Activated gamma-delta T cell treated with anti-CD3 and anti-CD28 coated beads, Interleukin-2, amount 50 U/mL, for 16 hours (primary cell): ENCODE measurements around the gene ZKSCAN1.
A peak's percentile ranks its signal among the peaks of the same experiment; 100 is the strongest.
"Not testable (repeated sequence)": the region's sequence is repeated elsewhere in the genome, so short reads cannot be mapped to it uniquely, and the experiment has no call there.

Experiments used
- DNase-seq: peaks from one replicate; pipeline ENCODE4 v3.0.0-alpha.2; 2020; ENCODE audit warnings: low read depth

The ZKSCAN1 gene

DNA sequence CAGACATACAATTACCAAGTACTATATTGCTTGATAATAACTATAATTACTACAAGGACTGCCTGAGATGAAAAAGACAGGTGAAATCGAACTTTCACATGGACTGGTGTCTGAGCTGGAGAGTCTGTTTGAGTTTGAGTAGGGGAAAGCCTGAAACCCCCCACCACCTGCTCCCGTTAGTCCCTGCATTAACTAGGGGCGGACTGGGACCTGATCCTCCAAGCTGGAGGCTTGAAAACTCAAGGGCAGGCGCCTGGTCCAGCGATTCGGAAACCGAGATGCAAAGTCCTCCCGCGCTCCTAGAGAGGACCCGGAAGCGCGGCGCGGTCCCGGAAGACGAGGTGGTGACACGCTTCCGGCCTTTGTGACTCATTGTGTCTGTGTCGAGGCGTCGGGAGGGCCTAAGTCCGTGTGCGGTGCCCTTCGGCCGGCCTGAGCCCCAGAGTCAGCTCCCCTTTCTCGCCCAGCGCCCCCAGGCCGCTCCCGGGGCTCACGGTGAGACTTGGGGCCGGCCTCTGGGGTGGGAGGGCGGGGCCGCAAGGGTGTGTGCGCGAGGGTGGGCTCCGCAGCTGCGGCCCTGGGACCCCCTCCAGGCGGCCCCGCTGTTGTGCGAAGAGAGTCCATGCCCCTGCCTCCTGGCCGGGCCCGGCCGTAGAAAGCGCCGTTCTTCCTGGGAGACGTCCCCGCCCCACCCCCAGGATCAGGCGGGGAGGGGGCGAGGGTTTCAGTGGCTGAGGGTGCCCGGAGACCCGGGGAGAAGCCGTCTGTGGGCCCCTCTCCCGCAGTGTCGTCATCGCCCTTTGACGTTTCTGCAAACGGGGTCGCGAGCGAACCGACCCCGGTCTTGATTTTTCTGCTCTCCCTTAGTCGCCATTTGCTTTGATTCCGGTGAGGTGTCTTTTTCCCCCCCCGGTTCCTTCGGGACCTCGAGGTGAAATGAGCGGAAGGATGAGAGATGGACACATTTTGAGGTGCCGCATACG is at the start of gene ZKSCAN1:
TSS of gene ZKSCAN1 (plus strand) at position 365 of the 983 bp plus-strand sequence. CDS start 7,911 bp downstream, outside the sequence.
- peak; percentile 73 for DNase-seq

DNA sequence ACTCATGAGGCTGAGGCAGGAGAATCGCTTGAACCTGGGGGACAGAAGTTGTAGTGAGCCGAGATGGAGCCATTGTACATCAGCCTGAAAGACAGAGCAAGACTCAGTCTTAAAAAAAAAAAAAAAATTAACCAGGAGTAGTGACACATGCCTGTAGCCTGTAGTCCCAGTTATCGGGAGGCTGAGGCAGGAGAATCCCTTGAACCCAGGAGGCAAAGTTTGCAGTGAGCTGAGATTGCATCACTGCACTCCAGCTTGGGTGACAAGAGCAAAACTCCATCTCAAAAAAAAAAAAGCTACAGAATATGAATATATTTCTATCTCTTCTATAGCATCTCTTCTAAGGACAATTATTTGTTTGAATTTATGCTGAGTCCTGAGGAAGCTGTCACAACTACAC is 46.1 kb upstream of the ZKSCAN1 start:
- DNase-seq, result no peak

DNA sequence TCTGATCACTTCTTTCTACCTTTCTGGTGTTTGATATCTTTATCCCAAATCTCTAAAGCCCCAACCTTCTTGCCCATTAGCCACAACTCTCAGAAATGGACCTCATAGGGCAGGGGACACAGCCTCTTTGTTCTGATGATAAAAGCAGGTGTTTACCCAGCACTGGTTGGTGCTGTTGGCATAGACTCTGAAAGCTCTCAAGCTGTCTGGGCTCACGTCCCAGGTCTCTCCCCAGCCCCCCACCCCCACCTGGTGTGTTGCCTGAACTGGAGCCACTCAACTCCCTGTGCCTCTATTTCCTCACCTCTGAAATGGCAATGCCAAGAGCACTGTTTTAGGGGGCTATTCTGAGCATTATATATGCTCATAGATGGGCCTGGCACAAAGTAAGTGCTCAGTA is 45.6 kb upstream of the ZKSCAN1 start:
- not testable (repeated sequence) for DNase-seq

- DNase-seq, result no peak
Observed at GRCh38 chr7:99971242-99971641, 44.2 kb upstream of the ZKSCAN1 start.

GRCh38 chr7:99973817-99974216 is 41.6 kb upstream of the ZKSCAN1 start:
- not testable (repeated sequence) for DNase-seq

- DNase-seq, result no peak
Observed at GRCh38 chr7:99974681-99975080, 40.7 kb upstream of the ZKSCAN1 start.

GRCh38 chr7:99975782-99976521 is 39.4 kb upstream of the ZKSCAN1 start, which contains the start of gene AZGP1:
TSS of gene AZGP1 (minus strand) at chr7:99976031. CDS start at chr7:99976020, 11 bp downstream.
- no peak for DNase-seq

DNA sequence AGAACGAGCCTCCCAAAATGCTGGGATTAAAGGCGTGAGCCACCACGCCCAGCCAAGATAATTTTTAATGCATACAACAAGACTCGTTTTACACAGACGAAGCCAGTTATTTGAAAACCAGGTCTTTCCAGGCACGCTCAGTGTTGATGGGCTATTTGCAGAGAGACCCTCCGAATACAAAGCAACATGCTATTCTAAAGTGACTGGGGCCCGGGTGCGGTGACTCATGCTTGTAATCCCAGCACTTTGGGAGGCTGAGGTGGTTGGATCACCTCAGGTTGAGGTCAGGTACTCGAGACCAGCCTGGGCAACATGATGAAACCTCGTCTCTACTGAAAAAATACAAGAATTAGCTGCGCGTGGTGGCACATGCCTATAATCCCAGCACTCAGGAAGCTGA is 38.8 kb upstream of the ZKSCAN1 start:
- no peak for DNase-seq

DNA sequence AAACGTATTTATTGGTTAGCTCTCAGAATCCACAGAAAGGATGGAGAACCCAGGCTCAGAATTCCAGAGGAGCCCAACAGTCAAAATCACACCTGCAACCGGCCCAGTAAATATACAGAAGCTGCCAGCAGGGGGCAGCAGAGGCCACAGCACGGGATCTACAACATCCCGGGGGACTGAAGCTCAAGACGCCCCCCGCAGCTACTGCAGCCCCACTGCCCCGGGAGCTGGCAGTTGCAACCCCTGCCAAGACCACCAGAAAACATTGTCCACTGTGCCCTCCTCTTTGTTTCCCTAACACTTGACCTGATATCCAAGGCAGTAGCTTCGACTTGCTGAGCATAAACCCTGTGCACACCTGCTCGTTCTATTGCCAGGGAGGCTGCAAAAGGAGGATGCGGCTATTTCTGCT is 35.6 kb upstream of the ZKSCAN1 start:
- peak; percentile 66 for DNase-seq

DNA sequence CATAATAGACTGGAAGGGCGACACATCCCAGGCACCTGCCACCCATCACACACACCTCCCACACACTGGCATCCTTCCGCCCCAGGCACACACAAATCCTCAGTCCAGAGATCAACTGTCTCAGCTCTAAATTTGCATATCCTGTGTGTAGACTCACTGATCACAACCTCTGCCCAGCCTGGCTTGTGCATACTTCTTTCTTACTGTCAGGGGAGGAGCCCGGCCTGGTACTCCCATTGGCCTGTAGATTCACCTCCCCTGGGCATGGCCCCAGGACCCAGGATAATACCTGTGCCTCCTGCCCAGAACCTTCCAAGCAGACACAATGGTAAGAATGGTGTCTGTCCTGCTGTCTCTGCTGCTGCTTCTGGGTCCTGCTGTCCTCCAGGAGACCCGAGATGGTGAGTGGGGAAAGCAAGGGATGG is 34.9 kb upstream of the ZKSCAN1 start:
- DNase-seq, result not testable (repeated sequence)

GRCh38 chr7:99981066-99981465 is 34.3 kb upstream of the ZKSCAN1 start:
- DNase-seq, result not testable (repeated sequence)

DNA sequence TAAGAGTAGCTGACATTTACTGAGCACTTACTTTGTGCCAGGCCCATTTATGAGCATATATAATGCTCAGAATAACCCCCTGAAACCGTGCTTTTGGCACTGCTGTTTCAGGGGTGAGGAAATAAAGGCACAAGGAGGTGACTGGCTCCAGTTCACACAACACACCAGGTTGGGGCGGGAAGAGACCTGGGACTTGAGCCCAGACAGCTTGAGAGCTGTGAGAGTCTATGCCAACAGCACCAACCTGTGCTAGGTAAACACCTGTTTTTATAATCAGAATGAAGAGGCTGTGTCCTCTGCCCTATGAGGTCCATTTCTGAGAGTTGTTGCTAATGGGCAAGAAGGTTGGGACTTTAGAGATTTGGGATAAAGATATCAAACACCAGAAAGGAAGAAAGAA is 30.8 kb upstream of the ZKSCAN1 start:
- no peak for DNase-seq

GRCh38 chr7:99987306-99987705 is 28.1 kb upstream of the ZKSCAN1 start:
- DNase-seq, result not testable (repeated sequence)

- DNase-seq, result no peak
Observed at GRCh38 chr7:99987846-99988245, 27.6 kb upstream of the ZKSCAN1 start.

DNA sequence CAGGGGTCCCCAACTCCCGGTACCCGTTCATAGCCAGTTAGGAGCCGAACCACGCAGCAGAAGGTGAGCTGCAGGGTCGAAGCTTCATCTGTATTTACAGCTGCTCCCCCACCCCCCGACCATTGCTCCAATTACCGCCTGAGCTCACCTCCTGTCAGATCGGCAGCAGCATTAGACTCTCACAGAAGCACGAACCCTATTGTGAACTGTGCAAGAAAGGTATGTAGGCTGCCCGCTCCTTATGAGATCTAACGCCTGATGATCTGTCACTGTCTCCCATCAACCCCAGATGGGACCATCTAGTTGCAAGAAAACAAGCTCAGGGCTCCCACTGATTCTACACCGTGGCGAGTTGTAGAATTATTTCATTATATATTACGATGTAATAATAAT is 24.9 kb upstream of the ZKSCAN1 start:
- DNase-seq, result no peak

GRCh38 chr7:99991543-99991942 is 23.9 kb upstream of the ZKSCAN1 start:
- DNase-seq, result not testable (repeated sequence)

DNA sequence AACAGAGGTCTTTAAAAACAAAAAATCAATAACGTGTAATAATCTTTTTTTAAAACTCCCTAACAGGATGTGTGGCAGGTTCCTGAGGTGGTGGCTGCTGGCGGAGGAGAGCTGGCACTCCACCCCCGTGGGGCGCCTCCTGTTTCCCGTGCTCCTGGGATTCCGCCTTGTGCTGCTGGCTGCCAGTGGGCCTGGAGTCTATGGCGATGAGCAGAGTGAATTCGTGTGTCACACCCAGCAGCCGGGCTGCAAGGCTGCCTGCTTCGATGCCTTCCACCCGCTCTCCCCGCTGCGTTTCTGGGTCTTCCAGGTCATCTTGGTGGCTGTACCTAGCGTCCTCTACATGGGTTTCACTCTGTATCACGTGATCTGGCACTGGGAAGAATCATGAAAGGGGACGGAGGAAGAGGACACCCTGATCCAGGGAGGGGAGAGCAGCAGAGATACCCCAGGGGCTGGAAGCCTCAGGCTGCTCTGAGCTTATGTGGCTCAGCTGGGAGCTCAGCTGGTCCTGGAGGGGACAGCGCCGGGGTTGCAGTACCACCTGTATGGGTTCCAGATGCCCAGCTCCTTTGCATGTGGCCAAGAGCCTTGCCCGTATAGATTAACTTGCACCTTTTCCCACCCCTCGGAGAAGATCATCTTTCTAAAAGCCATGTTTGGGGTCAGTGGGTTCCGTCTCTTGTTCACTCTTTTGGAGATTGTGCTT is 22.9 kb upstream of the ZKSCAN1 start:
- DNase-seq, result no peak

DNA sequence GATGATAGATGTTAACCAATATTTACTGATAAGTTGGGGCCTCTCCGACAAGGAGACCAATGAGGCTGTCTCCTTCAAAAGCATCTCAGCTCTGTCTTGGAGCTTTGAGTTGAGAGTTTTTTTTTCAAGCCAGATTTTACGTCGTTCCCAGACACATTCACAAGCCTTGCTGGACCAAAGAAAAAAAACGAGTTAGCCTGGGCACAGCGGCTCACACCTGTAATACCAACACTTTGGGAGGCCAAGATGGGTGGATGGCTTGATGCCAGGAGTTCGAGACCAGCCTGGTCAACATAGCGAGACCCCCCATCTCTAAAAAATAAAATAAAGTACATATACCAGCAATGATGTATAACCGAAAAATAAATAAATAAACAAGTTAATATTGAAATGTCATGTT is 20.6 kb upstream of the ZKSCAN1 start:
- DNase-seq, result no peak

GRCh38 chr7:99996755-99997544 is 18.4 kb upstream of the ZKSCAN1 start:
- no peak for DNase-seq

DNA sequence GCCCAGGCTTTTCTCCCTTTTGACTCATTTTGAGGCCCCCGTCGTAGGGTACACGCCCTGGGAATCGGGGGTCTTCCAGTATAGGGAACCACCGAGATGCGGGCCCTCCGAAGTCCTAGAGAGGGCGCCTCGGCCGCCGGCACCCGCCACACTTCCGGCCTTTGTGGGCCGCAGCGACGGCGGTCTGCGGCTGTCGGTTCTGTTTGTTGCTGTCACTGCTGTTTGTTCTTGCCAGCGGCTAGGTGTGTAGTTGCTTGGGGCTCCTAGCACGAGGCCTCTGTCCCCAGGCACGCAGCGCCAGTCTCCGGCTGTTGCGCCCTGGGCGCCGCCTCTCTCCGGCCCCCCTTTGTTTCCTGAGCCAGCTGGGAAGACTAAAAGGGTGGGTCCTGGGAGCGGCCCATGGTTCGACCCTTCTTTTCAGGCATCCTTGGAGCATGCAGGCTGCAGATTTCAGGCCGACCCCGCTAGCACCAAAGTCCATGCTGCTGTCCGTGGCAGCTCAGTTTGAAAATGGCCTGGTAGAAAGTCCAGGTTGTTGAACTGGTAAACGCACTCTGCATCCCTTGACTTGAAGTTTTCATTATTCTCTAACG is 17.8 kb upstream of the ZKSCAN1 start:
- DNase-seq, result peak; percentile 63

DNA sequence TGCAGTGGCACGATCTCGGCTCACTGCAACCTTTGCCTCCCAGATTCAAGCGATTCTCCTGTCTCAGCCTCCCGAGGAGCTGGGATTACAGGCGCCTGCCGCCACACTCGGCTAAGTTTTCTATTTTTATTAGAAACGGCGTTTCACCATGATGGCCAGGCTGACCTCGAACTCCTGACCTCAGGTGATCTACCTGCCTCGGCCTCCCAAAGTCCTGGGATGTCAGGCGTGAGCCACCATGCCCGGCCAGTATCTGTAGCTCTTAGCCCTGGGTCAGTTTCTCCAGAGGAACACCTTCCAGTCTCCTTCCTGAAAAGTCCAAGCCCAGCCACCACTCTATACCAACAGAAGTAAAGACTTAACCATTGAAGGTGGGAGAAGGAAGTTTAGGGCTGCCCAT is 15.2 kb upstream of the ZKSCAN1 start:
- no peak for DNase-seq
